SK-N-SH (cell line): ENCODE data around the gene NOTCH4. TPM values are rescaled to one million over a fixed set of nuclear protein-coding genes. Genes with fewer than 3 reads are reported as not detected.

Experiments
- CTCF ChIA-PET: fragments of 300-600, 350-600 bp; formaldehyde crosslinking; extraction: SDS; loops from one replicate; lab custom pipeline; 2021; lab: Yijun Ruan, JAX
- POLR2A ChIA-PET: fragments of 350-600 bp; sonication (Branson Sonifier 250); formaldehyde crosslinking; extraction: SDS; loops from one replicate; lab custom pipeline; 2020; ENCODE audit warnings: antibody characterized with exemption, inconsistent platforms; lab: Yijun Ruan, JAX
- DNase-seq: peaks from one replicate; pipeline ENCODE4 v3.0.0; 2012
- H2AFZ ChIP-seq: fragments of 200-600 bp; sonication (generic); 2 replicates; pipeline ENCODE4 v1.8.1; 2016; ENCODE audit warnings: antibody characterized with exemption, mild to moderate bottlenecking, low read depth
- H3F3A ChIP-seq: fragments of 200-600 bp; sonication (generic); replicated peaks from 2 replicates; pipeline ENCODE3; 2016; ENCODE audit warnings: antibody characterized with exemption, mild to moderate bottlenecking; ENCODE audit not compliant: insufficient read depth
- H3K27ac ChIP-seq, 2 experiments: fragments of 200-500 bp in 1 of 2; fragments of 200-600 bp in 1 of 2; sonication (Bioruptor generic) in 1 of 2; sonication (generic), shearing (Covaris generic) in 1 of 2; 2 replicates each; pipeline versions ENCODE4 v1.5.1 to v1.6.1; 2014 to 2016; ENCODE audit warnings: low read depth in 2 of 2, inconsistent platforms in 1 of 2, low read length in 1 of 2, mild to moderate bottlenecking in 1 of 2, mixed read lengths in 1 of 2
- H3K27me3 ChIP-seq: fragments of 200-600 bp; sonication (generic), shearing (Covaris generic); 2 replicates; pipeline ENCODE4 v1.6.1; 2016; ENCODE audit warnings: mixed run types; ENCODE audit not compliant: insufficient read depth
- H3K36me3 ChIP-seq, 2 experiments: fragments of 200-500 bp in 1 of 2; fragments of 200-600 bp in 1 of 2; sonication (Bioruptor generic) in 1 of 2; sonication (generic) in 1 of 2; replicated peaks in 1 of 2; 2 replicates each; pipeline versions ENCODE3 to v1.5.1; 2014 to 2016; ENCODE audit warnings: low read length in 1 of 2, mild to moderate bottlenecking in 1 of 2; ENCODE audit not compliant: insufficient read depth in 2 of 2, control insufficient read depth in 1 of 2
- H3K4me1 ChIP-seq, 2 experiments: fragments of 200-500 bp in 1 of 2; fragments of 200-600 bp in 1 of 2; sonication (Bioruptor generic) in 1 of 2; sonication (generic), shearing (Covaris generic) in 1 of 2; 2 replicates each; pipeline versions ENCODE4 v1.5.1 to v1.6.1; 2014 to 2016; ENCODE audit warnings: low read depth in 1 of 2, low read length in 1 of 2, mixed run types in 1 of 2; ENCODE audit not compliant: insufficient read depth in 2 of 2, control insufficient read depth in 1 of 2
- H3K4me2 ChIP-seq: fragments of 200-600 bp; sonication (generic), shearing (Covaris generic); 2 replicates; pipeline ENCODE4 v1.6.1; 2017; ENCODE audit warnings: mixed run types
- H3K4me3 ChIP-seq, 2 experiments: fragments of 200-500 bp in 1 of 2; fragments of 200-600 bp in 1 of 2; sonication (Bioruptor generic) in 1 of 2; sonication (generic), shearing (Covaris generic) in 1 of 2; 2 replicates each; pipeline versions ENCODE4 v1.5.1 to v1.8.1; 2014 to 2016; ENCODE audit warnings: low read depth in 2 of 2, inconsistent platforms in 1 of 2, low read length in 1 of 2, mild to moderate bottlenecking in 1 of 2, mixed read lengths in 1 of 2, moderate library complexity in 1 of 2
- H3K79me2 ChIP-seq: fragments of 200-600 bp; sonication (generic); 2 replicates; pipeline ENCODE4 v1.8.1; 2017; ENCODE audit warnings: mild to moderate bottlenecking; ENCODE audit not compliant: insufficient read depth
- H3K9ac ChIP-seq: fragments of 200-600 bp; sonication (generic); 2 replicates; pipeline ENCODE4 v1.6.1; 2017; ENCODE audit warnings: mixed run types
- H3K9me2 ChIP-seq: fragments of 200-600 bp; sonication (generic); 2 replicates; pipeline ENCODE4 v1.6.1; 2017; ENCODE audit warnings: mixed run types
- H3K9me3 ChIP-seq: fragments of 200-600 bp; sonication (generic); 2 replicates; pipeline ENCODE4 v1.6.1; 2017; ENCODE audit warnings: mixed run types, mild to moderate bottlenecking, moderate library complexity
- H4K20me1 ChIP-seq: fragments of 200-600 bp; sonication (generic); 2 replicates; pipeline ENCODE4 v1.6.1; 2017; ENCODE audit warnings: mild to moderate bottlenecking, mixed run types; ENCODE audit not compliant: insufficient read depth
- CTCF ChIP-seq: fragments of 200-600 bp; sonication (generic); IDR thresholded peaks from 2 replicates; pipeline ENCODE4 v1.6.1; 2017; ENCODE audit warnings: antibody characterized with exemption, mild to moderate bottlenecking, moderate library complexity
- FOSL2 ChIP-seq: IDR thresholded peaks from 2 replicates; pipeline ENCODE4 v1.4.0; 2012; ENCODE audit warnings: low read depth, mild to moderate bottlenecking, moderate library complexity, borderline replicate concordance
- GATA2 ChIP-seq: sonication (generic); formaldehyde crosslinking; IDR thresholded peaks from 2 replicates; pipeline ENCODE4 v1.5.0; 2020; ENCODE audit warnings: mild to moderate bottlenecking, missing genetic modification reagents
- JUND ChIP-seq: IDR thresholded peaks from 2 replicates; pipeline ENCODE4 v1.4.0; 2012
- MXI1 ChIP-seq: IDR thresholded peaks from 2 replicates; pipeline ENCODE4 v1.6.1; 2012; ENCODE audit warnings: mild to moderate bottlenecking, low read depth, low read length, improper control_type of control experiment
- POLR2AphosphoS5 ChIP-seq: IDR thresholded peaks from 2 replicates; pipeline ENCODE4 v1.6.1; 2012; ENCODE audit warnings: low read depth, low read length
- SMC3 ChIP-seq: IDR thresholded peaks from 2 replicates; pipeline ENCODE4 v1.6.1; 2012; ENCODE audit warnings: low read depth, low read length, improper control_type of control experiment
- TAF1 ChIP-seq: IDR thresholded peaks from 2 replicates; pipeline ENCODE4 v1.6.1; 2012; ENCODE audit warnings: low read depth, mild to moderate bottlenecking, low read length, moderate library complexity, borderline replicate concordance
- ZBTB33 ChIP-seq: IDR thresholded peaks from 2 replicates; pipeline ENCODE4 v1.4.0; 2012; ENCODE audit warnings: low read depth, borderline replicate concordance
- WGBS: methylation state at CpG from one replicate; pipeline ENCODE4 v1.1.6; 2017; ENCODE audit warnings: low lambda C conversion rate; 5-methylcytosine and 5-hydroxymethylcytosine counted together
- polyA plus RNA-seq, 3 experiments: library from polyadenylated mRNA; depleted of rRNA; stranded (reverse); fragments of >200 nt; gene quantifications; 2 replicates each; pipeline ENCODE4 v1.2.3, GENCODE V29; 2012

Gene NOTCH4
- polyA plus RNA-seq, 1 of the 3 experiments (the other 2 are of a cell fraction): 2.5 TPM

GRCh38 chr6:32252331-32253009 lies 28.6 kb upstream of the NOTCH4 start:
- no peak for TF ChIP-seq MXI1
- no peak for TF ChIP-seq CTCF
- no peak for TF ChIP-seq FOSL2
- Histone ChIP-seq H3K79me2 (no peaks in the 10 kb centered on the region), H3K4me1 (peaks cover 0 to 7% of the 10 kb centered on the region in 2 experiments; a peak in 2 of 4 replicates), H3K27ac (no peak overlapping the region), H3K4me2 (no peak overlapping the region), H3F3A (peaks cover 10% of the 10 kb centered on the region), H3K9ac (no peak overlapping the region), H3K36me3 (no peaks in the 10 kb centered on the region), H3K4me3 (no peak overlapping the region), H4K20me1 (no peaks in the 10 kb centered on the region), H3K27me3 (peaks cover 6% of the 10 kb centered on the region; the same call in 1 of the 2 replicates), H3K9me3 (0 out of 2 replicates have a peak, but pooled peaks cover 8% of the 10 kb centered on the region), H2AFZ (no peak overlapping the region), H3K9me2 (no peaks in the 10 kb centered on the region)
- 7% methylated on average over 2 of the region's 2 CpGs for WGBS
- ChIA-PET CTCF (no interaction called here), POLR2A (no interaction called here)
- no peak for DNase-seq

GRCh38 chr6:32249262-32249661 lies 25.4 kb upstream of the NOTCH4 start:
- TF ChIP-seq JUND (no peak), ZBTB33 (no peak), TAF1 (no peak), SMC3 (no peak), GATA2 (CRISPR knock-in tag) (no peak), POLR2AphosphoS5 (no peak)
- 4% methylated on average over 2 of the region's 2 CpGs for WGBS
- no peak overlapping the region for H3K9ac ChIP-seq
- H3K79me2 ChIP-seq: no peaks in the 10 kb centered on the region
- no peak overlapping the region for H3K4me2 ChIP-seq
- peaks cover 5% of the 10 kb centered on the region for H3F3A ChIP-seq
- peaks cover 12% of the 10 kb centered on the region; the same call in 1 of the 2 replicates for H3K27me3 ChIP-seq
- H3K4me3 ChIP-seq: no peak overlapping the region
- no peak overlapping the region for H3K27ac ChIP-seq
- no peak overlapping the region for H2AFZ ChIP-seq
- no peaks in the 10 kb centered on the region for H3K9me3 ChIP-seq
- no peaks in the 10 kb centered on the region for H4K20me1 ChIP-seq
- no peaks in the 10 kb centered on the region for H3K4me1 ChIP-seq
- no peaks in the 10 kb centered on the region for H3K9me2 ChIP-seq
- H3K36me3 ChIP-seq: no peaks in the 10 kb centered on the region
- no peak for DNase-seq
- ChIA-PET CTCF (no interaction called here), POLR2A (no interaction called here)
